Stimulated activated CD8-positive, alpha-beta memory T cell treated with anti-CD3 and anti-CD28 coated beads, Interleukin-15, amount 100 ng/mL, for 1 hour (primary cell): Measurements from ENCODE around the gene ATRN.
"Not testable (repeated sequence)": the region's sequence is repeated elsewhere in the genome, so short reads cannot be mapped to it uniquely, and the experiment has no call there.

Source experiments
- DNase-seq: peaks from one replicate; pipeline ENCODE4 v3.0.0-alpha.2; 2020; ENCODE audit warnings: low read depth

The ATRN gene

GRCh38 chr20:3470627-3471396 is at the start of gene ATRN:
ATRN (plus strand) TSS chr20:3471018; CDS start chr20:3471108, 90 bp downstream.
- peak; percentile 77 for DNase-seq

DNA sequence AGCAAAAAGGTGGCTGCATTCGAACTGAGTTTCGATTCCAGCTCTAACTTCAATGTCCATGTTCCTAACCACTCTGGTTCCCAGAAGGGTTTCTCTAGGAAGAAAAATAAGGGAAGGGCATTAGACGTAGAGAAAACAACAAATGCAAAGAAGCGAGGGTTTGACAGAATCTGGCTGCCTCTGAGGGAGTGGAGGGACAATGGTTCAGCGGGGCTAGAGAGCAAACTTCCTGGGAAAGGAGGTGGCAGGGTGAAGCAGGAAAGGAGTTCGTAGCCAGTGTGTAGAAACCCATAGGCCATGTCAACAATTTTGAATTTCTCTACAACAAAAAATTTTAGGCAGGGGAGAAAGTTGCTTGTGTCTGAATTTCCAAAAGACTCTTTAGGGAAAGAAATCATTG is 48.8 kb upstream of the ATRN start:
- DNase-seq: no peak

DNA sequence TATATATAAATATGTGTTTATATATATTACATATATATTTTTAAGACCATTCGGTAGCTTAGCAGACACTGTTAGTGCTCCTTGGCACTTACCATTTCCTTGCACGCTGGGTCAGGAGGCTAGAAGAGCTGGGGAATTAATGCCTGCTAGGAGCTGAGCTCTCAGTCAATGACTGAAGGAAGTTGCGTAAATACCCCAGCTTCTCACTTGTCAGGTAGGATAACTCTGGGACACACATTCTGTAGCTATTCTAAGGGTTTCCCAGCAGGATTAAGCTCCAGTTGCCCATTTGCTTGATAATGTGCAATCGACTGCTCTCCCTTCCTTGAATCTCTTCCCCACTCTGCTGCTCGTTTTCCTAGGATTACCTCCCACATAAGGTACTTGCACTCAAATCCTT is 47.7 kb upstream of the ATRN start:
- DNase-seq: no peak

DNA sequence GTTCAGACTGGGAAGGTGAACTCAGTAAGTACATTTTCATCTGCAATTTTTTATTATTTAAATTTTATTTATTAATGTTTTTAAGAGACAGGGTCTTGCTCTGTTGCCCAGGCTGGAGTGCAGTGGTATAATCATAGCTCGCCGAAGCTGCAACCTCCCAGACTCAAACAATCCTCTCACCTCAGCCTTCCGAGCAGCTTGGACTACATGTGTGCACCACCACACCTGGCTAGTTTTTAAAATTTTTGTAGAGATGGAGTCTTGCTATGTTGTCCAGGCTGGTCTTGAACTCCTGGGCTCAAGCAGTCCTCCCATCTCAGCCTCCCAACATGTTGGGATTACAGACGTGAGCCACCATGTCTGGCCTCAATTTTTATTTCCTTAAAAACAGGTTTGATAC is 44.1 kb upstream of the ATRN start:
- DNase-seq: not testable (repeated sequence)

GRCh38 chr20:3430376-3431069 is 40.3 kb upstream of the ATRN start:
- DNase-seq: no peak

- no peak for DNase-seq
Measured at GRCh38 chr20:3431109-3431508, 39.7 kb upstream of the ATRN start.

DNA sequence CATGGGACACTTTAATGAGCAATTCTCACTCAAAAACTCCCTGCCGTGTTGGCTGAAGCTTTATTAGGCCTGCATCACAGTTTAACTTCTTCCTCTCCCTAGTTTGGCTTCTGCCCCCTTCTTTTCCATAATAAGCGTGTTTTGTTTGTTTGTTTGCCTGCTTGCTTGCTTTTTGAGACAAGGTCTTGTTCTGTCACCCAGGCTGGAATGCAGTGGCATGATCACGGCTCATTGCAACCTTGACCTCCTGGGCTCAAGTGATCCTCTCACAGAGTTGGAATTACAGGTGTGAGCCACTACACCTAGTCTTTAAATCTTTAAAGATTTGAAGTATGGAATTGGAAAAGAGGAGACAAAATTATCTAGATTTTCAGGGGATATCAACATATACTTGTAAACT is 38.0 kb upstream of the ATRN start:
- DNase-seq: no peak

GRCh38 chr20:3433744-3434143 is 37.1 kb upstream of the ATRN start:
- DNase-seq: no peak

GRCh38 chr20:3434232-3434631 is 36.6 kb upstream of the ATRN start:
- no peak for DNase-seq

DNA sequence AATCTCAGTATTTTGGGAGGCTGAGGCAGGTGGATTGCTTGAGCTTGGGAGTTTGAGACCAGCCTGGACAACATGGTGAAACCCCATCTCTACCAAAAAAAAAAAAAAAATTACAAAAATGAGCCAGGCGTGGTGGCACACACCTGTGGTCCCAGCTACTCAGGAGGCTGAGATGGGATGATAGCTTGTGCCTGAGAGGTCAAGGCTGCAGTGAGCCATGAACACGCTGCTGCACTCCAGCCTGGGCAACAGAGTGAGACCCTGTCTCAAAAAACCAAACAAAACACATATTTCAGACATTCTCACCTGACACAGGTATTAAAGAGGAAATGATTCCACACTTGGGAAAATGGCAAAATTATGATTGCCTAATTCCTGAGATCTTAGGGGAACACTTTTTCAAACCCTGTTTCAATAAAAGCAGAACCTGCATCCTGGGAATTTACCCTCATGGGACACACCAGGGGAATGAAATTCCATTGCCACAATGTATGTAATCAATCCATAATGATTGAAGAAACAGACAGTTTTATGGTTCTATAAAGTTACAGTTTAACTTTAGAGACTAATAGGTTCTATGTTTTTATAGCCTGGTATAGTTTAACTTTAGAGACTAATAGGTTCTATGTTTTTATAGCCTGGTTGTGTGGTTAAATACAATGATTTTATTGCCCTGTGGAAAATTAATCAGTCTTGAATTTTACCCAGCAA is 33.8 kb upstream of the ATRN start:
- DNase-seq: no peak

GRCh38 chr20:3446779-3447178 is 24.0 kb upstream of the ATRN start:
- DNase-seq: no peak

- DNase-seq: no peak
Measured at GRCh38 chr20:3447321-3447720, 23.5 kb upstream of the ATRN start.

DNA sequence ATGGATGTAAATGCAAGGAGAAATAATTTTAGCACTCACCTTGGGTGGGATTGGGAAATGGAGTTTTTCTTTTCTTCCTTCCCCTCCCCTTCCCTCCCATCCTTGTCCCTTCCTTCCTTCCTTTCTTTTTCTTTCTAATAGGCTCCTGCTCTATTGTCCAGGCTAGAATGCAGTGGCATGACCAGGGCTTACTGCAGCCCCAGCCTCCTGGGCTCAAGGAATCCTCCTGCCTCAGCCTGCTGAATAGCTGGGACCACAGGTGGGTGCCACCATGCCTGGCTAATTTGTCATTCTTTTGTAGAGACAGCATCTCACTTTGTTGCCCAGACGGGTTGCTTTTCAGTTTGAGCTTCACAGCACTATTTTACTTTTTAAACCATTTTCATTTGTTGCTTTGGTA is 21.5 kb upstream of the ATRN start:
- DNase-seq: no peak

DNA sequence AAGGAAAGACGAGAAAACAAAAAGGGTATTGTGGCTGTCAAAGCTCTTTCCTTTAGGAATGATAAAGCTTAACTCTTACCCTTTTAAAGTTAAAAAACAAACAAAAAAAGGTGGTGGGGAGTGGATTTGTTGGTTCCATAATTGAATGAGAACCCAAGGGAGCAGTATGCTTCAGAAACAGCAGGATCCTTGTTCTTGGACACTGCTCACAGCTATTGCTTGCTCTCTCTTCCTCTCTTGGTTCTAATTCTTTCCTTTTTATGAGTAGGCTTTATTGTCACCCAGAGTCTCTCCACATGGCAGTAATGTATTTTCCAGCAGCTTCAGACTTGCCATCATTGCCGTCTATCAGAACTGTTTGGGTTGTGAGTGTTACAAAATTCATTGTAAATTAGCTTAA is 18.7 kb upstream of the ATRN start:
- DNase-seq: no peak

- no peak for DNase-seq
Measured at GRCh38 chr20:3452690-3453089, 18.1 kb upstream of the ATRN start.

DNA sequence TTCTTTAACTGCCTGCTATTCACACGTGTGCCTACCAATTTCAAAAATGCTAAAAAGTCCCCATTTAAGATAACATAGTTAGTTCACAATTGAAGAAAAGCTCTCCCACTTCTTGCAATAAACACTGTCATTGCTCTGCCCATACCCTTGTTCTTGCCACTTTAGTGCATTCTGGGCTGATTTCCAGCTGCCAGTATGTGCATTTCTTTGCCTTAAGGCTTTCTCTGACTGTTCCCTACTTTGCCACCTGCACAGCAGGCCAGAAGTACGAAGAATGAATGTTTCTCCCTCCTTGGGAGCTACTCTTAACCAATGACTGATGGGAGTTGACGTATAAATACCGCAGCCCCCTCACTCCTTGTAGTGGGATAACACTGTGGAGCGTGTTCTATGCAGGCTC is 16.0 kb upstream of the ATRN start:
- DNase-seq: no peak

DNA sequence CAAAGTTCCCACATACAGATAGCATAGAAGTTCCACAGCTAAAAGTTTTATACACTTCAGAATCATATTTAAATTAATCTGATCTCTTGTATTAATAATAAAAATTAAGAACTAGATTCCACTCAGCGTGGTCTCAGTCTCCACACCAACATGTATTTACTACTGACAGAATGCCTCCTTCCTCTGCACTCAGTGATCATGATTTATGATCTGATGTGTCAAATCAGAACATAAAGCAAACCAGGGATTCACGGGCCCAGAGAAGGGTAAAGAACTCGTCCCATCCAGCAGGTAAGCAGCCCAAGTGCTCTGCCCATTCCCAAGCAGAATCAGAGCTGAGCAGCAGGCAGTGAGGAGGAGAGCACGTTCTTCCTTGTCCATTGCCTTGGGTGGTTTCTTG is 14.2 kb upstream of the ATRN start:
- no peak for DNase-seq

DNA sequence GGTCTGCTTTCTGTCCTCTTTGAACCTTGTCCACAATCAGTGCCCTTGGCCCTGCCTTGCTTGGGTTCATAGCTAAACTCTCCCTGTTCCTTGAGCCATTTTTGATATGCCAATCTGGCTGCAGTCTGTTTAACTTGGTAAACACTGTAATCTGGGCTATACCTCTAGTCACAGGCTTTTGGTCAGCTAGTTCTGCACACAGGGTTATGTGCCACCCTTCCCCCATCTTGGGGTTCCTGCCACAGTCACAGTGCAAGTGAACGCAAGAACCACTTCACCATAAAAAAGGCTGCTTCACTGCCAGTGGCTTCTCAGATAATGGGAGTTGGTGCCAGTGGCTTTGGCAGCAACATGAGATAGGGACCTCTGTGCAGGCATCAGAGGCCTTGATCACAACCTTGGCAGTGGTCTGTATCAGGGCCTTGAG is 10.9 kb upstream of the ATRN start:
- DNase-seq: no peak

- DNase-seq: no peak
Measured at GRCh38 chr20:3461211-3461771, 9.5 kb upstream of the ATRN start.

GRCh38 chr20:3461911-3462677 is 8.7 kb upstream of the ATRN start:
- no peak for DNase-seq

DNA sequence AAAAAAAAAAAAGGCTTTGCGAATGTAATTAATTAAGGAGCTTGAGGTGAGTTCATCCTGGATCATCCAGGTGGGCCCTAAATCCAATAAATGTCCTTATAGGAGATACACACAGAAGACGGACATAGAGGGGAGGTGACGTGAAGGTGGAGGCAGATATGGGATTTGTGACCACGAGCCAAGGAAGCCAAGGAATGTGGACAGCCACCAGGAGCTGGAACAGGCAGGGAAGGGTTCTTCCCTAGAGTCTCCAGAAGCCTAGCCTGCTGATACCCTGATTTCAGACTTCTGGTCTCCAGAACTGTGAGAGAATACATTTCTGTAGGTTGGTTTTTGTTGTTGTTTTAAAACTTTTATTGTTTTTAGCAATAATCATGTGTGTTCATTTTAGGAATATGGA is 6.7 kb upstream of the ATRN start:
- no peak for DNase-seq

GRCh38 chr20:3465301-3465700 is 5.5 kb upstream of the ATRN start:
- DNase-seq: no peak
